Thoracic aorta (tissue), 2 donors: Measurements from ENCODE around the gene CERK. TPM values are rescaled to one million over a fixed set of nuclear protein-coding genes. Genes with fewer than 3 reads are reported as not detected.

ENCODE experiments used
- ATAC-seq: fragments of 150-250 bp; one replicate; pipeline ENCODE4 v1.8.0; 2017; ENCODE audit warnings: low read depth; ENCODE audit not compliant: insufficient number of reproducible peaks, low FRiP score
- DNase-seq: peaks from one replicate; pipeline ENCODE4 v3.0.0-alpha.2; 2020; ENCODE audit warnings: low spot score
- H3K27ac ChIP-seq, 2 donors: fragments of 200-600 bp; sonication (generic); 1 replicate in 1 of 2; 2 replicates in 1 of 2; pipeline ENCODE4 v1.5.1; 2016; ENCODE audit warnings: mild to moderate bottlenecking in 2 of 2, moderate library complexity in 2 of 2
- H3K27me3 ChIP-seq: fragments of 200-600 bp; sonication (generic); replicated peaks from 2 replicates; pipeline ENCODE4 v1.6.0; 2016; ENCODE audit warnings: mild to moderate bottlenecking; ENCODE audit not compliant: insufficient read depth
- H3K36me3 ChIP-seq: fragments of 200-600 bp; sonication (generic); one replicate; pipeline ENCODE4 v1.5.1; 2016
- H3K4me1 ChIP-seq, 2 donors: fragments of 200-600 bp; sonication (generic); 1 replicate in 1 of 2; 2 replicates in 1 of 2; pipeline versions ENCODE4 v1.5.1 to v1.6.0; 2016; ENCODE audit warnings: low read depth in 2 of 2, mild to moderate bottlenecking in 1 of 2; ENCODE audit not compliant: control insufficient read depth in 1 of 2
- H3K4me3 ChIP-seq: fragments of 200-600 bp; sonication (generic); 2 replicates; pipeline ENCODE4 v1.5.1; 2016; ENCODE audit warnings: mild to moderate bottlenecking
- H3K9me3 ChIP-seq: fragments of 200-600 bp; sonication (generic); 2 replicates; pipeline ENCODE4 v1.5.1; 2016
- CTCF ChIP-seq: fragments of 200-600 bp; sonication (generic); IDR thresholded peaks from one replicate; pipeline ENCODE4 v1.5.1; 2019; ENCODE audit warnings: antibody characterized with exemption
- total RNA-seq, 2 donors: library from RNA; depleted of rRNA; stranded (reverse); fragments of >200 nt; gene quantifications; one replicate each; pipeline versions ENCODE4 v1.1.0 to v1.2.3, GENCODE V29; 2016

Gene CERK
- total RNA-seq, 2 donors from 2014 or later: 65.5 to 72.8 TPM

GRCh38 chr22:46687460-46687859, 50.6 kb downstream of the CERK start:
- ATAC-seq: no peak
- Histone ChIP-seq H3K9me3 (no peaks in the 10 kb centered on the region), H3K27me3 (no peaks in the 10 kb centered on the region), H3K27ac (no peak overlapping the region), H3K4me3 (no peak overlapping the region), H3K4me1 (no peaks in the 10 kb centered on the region), H3K36me3 (peaks cover 44% of the 10 kb centered on the region)
- no peak for DNase-seq
- TF ChIP-seq CTCF: no peak

- Histone ChIP-seq H3K36me3 (peaks cover 44% of the 10 kb centered on the region), H3K9me3 (no peaks in the 10 kb centered on the region), H3K27ac (no peak overlapping the region), H3K4me1 (no peaks in the 10 kb centered on the region), H3K27me3 (no peaks in the 10 kb centered on the region), H3K4me3 (no peak overlapping the region)
- no peak for ATAC-seq
- DNase-seq: no peak
- no peak for TF ChIP-seq CTCF
Measured at GRCh38 chr22:46687048-46687444, 51.0 kb downstream of the CERK start.

GRCh38 chr22:46686221-46687047, 51.6 kb downstream of the CERK start:
- DNase-seq (no peak), ATAC-seq (no peak)
- H3K36me3 ChIP-seq: peaks cover 43% of the 10 kb centered on the region
- H3K4me1 ChIP-seq: no peaks in the 10 kb centered on the region
- no peak overlapping the region for H3K4me3 ChIP-seq
- TF ChIP-seq CTCF: no peak
- no peak overlapping the region for H3K27ac ChIP-seq
- no peaks in the 10 kb centered on the region for H3K9me3 ChIP-seq
- no peaks in the 10 kb centered on the region for H3K27me3 ChIP-seq

- H3K9me3 ChIP-seq: no peaks in the 10 kb centered on the region
- H3K27me3 ChIP-seq: no peaks in the 10 kb centered on the region
- H3K27ac ChIP-seq: no peak overlapping the region
- peaks cover 31% of the 10 kb centered on the region for H3K36me3 ChIP-seq
- H3K4me3 ChIP-seq: no peak overlapping the region
- peaks cover 5 to 6% of the 10 kb centered on the region in 2 donors for H3K4me1 ChIP-seq
- no peak for TF ChIP-seq CTCF
- DNase-seq (no peak), ATAC-seq (no peak)
Measured at GRCh38 chr22:46684706-46685105, 53.3 kb downstream of the CERK start.

GRCh38 chr22:46682011-46682731, 55.9 kb downstream of the CERK start:
- no peaks in the 10 kb centered on the region for H3K9me3 ChIP-seq
- no peak overlapping the region for H3K27ac ChIP-seq
- DNase-seq (no peak), ATAC-seq (no peak)
- no peaks in the 10 kb centered on the region for H3K27me3 ChIP-seq
- peaks cover 12 to 15% of the 10 kb centered on the region in 2 donors for H3K4me1 ChIP-seq
- TF ChIP-seq CTCF: no peak
- no peak overlapping the region for H3K4me3 ChIP-seq
- peaks cover 16% of the 10 kb centered on the region for H3K36me3 ChIP-seq
